ENCODE measurements around the gene ZNF273.
"Not testable (repeated sequence)": the region's sequence is repeated elsewhere in the genome, so short reads cannot be mapped to it uniquely, and the experiment has no call there.

ZNF273 gene

GRCh38 chr7:64945503-64946175 lies 42.6 kb downstream of the ZNF273 start:
- no peak for DNase-seq (ENCODE audit: low read depth)
- no peak overlapping the region for H3K4me3 ChIP-seq (ENCODE audit: low read length)
- TF ChIP-seq CTCF (conservative IDR thresholded peaks at IDR 0.05; ENCODE audit: low read length), result no peak

GRCh38 chr7:64946772-64947171 lies 43.7 kb downstream of the ZNF273 start:
- no peak for DNase-seq (ENCODE audit: low read depth)
- H3K4me3 ChIP-seq (ENCODE audit: low read length), result no peak overlapping the region
- no peak for TF ChIP-seq CTCF (conservative IDR thresholded peaks at IDR 0.05; ENCODE audit: low read length)

DNA sequence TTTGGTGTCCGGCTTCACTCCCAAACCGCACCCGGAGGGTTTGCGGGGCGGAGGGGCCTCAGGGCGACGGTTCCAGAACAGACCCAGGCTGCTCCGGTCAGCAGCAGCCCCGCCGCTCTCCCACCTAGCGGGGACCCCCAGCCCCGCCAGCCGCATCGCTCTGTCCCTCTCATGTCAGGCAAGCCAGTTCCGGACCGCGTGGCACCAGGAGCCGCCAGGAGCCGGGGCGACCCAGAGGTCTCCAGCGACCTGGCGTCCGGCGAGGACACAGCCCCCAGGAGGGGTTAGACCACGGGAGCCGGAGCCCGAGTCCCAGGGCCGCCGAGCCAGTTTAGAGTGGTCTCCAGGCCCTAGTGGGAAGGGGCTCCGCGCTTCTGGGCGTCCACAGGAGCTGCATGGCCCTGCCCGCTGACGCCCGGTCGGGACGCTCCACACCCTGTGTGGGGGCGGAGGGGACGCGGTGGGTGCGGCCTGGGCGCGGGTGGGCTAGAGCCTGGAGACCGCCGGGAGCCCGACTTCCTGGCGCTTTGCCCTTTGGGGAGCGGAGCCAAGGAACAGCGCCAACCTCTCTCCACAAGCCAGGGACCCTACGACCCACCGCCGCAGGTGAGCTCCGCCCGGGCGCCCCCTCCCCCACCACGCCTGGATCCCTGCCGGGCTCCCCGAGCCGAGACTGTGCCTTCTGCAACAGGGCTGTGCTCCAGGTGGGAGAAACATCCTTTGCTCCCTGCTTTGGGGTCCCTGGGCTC lies 44.4 kb downstream of the ZNF273 start:
- TF ChIP-seq CTCF (conservative IDR thresholded peaks at IDR 0.05; ENCODE audit: low read length), result no peak
- DNase-seq (ENCODE audit: low read depth), result no peak
- no peak overlapping the region for H3K4me3 ChIP-seq (ENCODE audit: low read length)

- not testable (repeated sequence) for H3K4me3 ChIP-seq (ENCODE audit: low read length); DNase-seq (ENCODE audit: low read depth)
Observed at GRCh38 chr7:64948774-64949173, 45.7 kb downstream of the ZNF273 start.

DNA sequence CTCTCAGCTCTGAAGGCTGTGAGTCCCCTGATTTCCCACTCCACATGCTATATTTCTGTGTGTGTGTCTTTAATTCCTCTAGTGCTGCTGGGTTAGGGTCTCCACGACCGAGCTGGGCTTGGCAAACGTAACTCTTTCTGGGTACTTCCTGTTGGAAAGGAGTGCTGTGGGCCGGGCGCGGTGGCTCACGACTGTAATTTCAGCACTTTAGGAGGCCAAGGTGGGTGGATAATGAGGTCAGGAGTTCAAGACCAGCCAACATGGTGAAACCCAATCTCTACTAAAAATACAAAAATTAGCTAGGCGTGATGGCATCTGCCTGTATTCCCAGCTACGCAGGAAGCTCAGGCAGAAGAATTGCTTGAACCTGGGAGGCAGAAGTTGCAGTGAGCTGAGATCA lies 47.6 kb downstream of the ZNF273 start:
- DNase-seq (ENCODE audit: low read depth), result peak; percentile 35
- not testable (repeated sequence) for H3K4me3 ChIP-seq (ENCODE audit: low read length)

- peak; percentile 93 for TF ChIP-seq CTCF (conservative IDR thresholded peaks at IDR 0.05; ENCODE audit: low read length)
- peak; percentile 44 for DNase-seq (ENCODE audit: low read depth)
- H3K4me3 ChIP-seq (ENCODE audit: low read length), result no peak overlapping the region
Observed at GRCh38 chr7:64951250-64951848, 48.3 kb downstream of the ZNF273 start.

DNA sequence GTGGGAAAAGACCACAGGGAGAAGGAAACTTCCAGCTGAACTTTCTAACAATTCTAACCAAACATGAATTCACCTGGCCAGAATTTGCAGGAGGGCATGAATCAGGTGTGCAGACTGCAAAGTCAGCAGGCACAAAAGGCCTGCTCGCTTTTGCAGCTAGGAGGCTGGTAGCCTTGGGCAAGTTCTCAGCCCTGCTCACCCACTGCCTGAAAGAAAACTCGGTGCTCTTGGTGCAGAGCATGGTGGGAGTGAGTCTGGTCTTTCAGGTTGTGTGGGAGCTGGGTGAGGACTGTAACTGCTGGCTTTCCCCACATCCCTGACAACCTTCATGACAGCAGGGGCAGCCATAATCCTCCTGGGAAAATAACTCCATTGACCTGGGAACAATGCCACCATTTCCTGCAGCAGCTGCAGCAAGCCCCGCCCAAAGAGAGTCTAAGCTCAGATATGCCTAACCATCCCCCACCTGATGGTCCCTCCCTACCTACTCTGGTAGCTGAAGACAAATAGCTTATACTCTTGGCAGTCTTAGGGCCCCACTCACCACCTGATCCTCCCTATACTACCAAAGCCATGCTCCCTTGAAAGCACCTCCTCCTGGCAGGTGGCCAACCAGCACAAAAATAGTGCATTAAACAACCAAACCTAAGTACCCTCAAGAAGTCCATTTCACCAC lies 56.1 kb downstream of the ZNF273 start:
- no peak for TF ChIP-seq CTCF (conservative IDR thresholded peaks at IDR 0.05; ENCODE audit: low read length)
- DNase-seq (ENCODE audit: low read depth), result no peak

More for the DNA sequence above, 56.1 kb downstream of the ZNF273 start:
- H3K4me3 ChIP-seq (ENCODE audit: low read length), result no peak overlapping the region

Data from AG10803 (cell line).